ENCODE data around the gene PRXL2C.

PRXL2C gene

DNA sequence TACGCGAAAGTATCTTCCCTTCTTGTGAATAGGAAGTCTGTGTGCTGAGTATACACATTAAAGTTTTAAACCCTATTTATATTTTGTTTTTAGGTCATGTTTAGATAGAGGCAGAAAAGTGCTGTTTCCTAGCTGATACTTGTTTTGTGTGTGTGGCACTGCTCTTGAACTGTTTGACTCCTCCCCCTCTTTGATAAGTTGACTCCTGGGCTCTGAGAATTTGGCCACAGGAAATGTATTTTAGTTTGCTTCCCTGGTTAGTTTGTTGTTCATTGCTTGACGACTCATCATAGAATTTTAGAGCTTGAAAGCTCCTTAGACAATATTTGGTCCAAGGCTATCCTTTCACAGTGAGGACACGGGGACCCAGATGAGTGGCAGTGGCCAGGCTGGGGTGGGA, 33.5 kb downstream of the PRXL2C start:
- Histone ChIP-seq H3K27me3 (ENCODE audit: insufficient read depth, low read depth) (no peaks in the 10 kb centered on the region), H3K9ac (no peak overlapping the region), H3K27ac (no peak overlapping the region), H3K4me1 (ENCODE audit: low read depth, poor library complexity, severe bottlenecking) (no peaks in the 10 kb centered on the region), H3K4me2 (no peak overlapping the region), H4K20me1 (ENCODE audit: insufficient read depth) (no peaks in the 10 kb centered on the region), H3K4me3 (IDR thresholded peaks at IDR 0.05; ENCODE audit: insufficient read depth, low read depth, low read length) (no peak overlapping the region), H3K36me3 (ENCODE audit: insufficient read depth) (no peaks in the 10 kb centered on the region), H2AFZ (ENCODE audit: low read depth) (no peak overlapping the region), H3K79me2 (ENCODE audit: insufficient read depth, low read depth) (no peaks in the 10 kb centered on the region)
- TF ChIP-seq, protein P1, sequence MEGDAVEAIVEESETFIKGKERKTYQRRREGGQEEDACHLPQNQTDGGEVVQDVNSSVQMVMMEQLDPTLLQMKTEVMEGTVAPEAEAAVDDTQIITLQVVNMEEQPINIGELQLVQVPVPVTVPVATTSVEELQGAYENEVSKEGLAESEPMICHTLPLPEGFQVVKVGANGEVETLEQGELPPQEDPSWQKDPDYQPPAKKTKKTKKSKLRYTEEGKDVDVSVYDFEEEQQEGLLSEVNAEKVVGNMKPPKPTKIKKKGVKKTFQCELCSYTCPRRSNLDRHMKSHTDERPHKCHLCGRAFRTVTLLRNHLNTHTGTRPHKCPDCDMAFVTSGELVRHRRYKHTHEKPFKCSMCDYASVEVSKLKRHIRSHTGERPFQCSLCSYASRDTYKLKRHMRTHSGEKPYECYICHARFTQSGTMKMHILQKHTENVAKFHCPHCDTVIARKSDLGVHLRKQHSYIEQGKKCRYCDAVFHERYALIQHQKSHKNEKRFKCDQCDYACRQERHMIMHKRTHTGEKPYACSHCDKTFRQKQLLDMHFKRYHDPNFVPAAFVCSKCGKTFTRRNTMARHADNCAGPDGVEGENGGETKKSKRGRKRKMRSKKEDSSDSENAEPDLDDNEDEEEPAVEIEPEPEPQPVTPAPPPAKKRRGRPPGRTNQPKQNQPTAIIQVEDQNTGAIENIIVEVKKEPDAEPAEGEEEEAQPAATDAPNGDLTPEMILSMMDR (conservative IDR thresholded peaks at IDR 0.05; ENCODE audit: low read depth, low read length) = no peak

DNA sequence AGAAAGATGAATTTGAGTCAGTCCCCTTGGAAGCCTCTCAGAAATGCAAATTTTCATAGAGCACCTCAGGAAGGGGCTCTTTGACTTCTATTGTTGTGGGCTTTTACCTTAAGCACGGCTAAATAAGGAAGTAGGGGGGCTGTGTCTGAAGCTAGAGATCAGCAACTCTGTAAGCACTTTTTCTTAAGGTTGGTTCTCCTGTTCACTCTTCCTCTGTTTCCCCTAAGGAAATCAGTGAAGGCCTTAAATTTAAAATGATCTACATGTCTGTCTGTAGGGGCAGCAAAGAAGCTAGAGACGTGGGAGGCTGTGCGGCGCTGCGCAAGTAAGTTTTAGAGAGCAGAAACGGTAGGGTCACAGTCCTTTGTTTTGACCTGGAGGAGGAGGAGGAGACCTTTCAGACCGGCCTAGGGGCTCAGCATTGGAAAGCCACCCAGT, 34.3 kb downstream of the PRXL2C start:
- no peak overlapping the region for H3K27ac ChIP-seq
- H3K9ac ChIP-seq = no peak overlapping the region
- TF ChIP-seq, protein P1 (conservative IDR thresholded peaks at IDR 0.05; ENCODE audit: low read depth, low read length) = no peak
- no peaks in the 10 kb centered on the region for H4K20me1 ChIP-seq (ENCODE audit: insufficient read depth)
- H3K4me1 ChIP-seq (ENCODE audit: low read depth, poor library complexity, severe bottlenecking) = no peaks in the 10 kb centered on the region
- H3K27me3 ChIP-seq (ENCODE audit: insufficient read depth, low read depth) = no peaks in the 10 kb centered on the region
- no peak overlapping the region for H3K4me2 ChIP-seq
- H3K79me2 ChIP-seq (ENCODE audit: insufficient read depth, low read depth) = no peaks in the 10 kb centered on the region
- no peak overlapping the region for H3K4me3 ChIP-seq (IDR thresholded peaks at IDR 0.05; ENCODE audit: insufficient read depth, low read depth, low read length)
- H2AFZ ChIP-seq (ENCODE audit: low read depth) = no peak overlapping the region
- no peaks in the 10 kb centered on the region for H3K36me3 ChIP-seq (ENCODE audit: insufficient read depth)

DNA sequence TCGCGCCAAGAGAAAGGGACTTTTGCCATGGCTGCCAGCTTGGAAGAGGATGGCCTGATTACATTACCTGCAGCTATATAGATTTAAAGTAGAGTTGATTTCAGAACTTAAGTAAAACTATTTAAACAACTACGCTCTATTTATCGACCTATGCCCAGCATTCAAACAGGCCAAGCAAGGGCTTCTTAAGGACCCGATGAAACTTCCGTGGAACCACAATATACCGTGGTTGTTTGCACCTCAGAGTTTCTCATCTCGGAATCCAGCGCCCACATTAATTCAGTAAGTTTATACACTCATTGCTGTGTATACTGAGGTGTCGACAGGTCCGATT, 35.0 kb downstream of the PRXL2C start:
- Histone ChIP-seq H3K36me3 (ENCODE audit: insufficient read depth) (no peaks in the 10 kb centered on the region), H3K4me2 (0 out of 2 replicates have a peak overlapping the region, but pooled peaks have one; percentile 21), H2AFZ (ENCODE audit: low read depth) (peak overlapping the region; percentile 71), H3K27me3 (ENCODE audit: insufficient read depth, low read depth) (no peaks in the 10 kb centered on the region), H3K4me3 (IDR thresholded peaks at IDR 0.05; ENCODE audit: insufficient read depth, low read depth, low read length) (no peak overlapping the region), H3K4me1 (ENCODE audit: low read depth, poor library complexity, severe bottlenecking) (no peaks in the 10 kb centered on the region), H3K27ac (no peak overlapping the region), H3K9ac (no peak overlapping the region), H3K79me2 (ENCODE audit: insufficient read depth, low read depth) (no peaks in the 10 kb centered on the region), H4K20me1 (ENCODE audit: insufficient read depth) (no peaks in the 10 kb centered on the region)
- TF ChIP-seq, protein P1 (conservative IDR thresholded peaks at IDR 0.05; ENCODE audit: low read depth, low read length) = no peak

DNA sequence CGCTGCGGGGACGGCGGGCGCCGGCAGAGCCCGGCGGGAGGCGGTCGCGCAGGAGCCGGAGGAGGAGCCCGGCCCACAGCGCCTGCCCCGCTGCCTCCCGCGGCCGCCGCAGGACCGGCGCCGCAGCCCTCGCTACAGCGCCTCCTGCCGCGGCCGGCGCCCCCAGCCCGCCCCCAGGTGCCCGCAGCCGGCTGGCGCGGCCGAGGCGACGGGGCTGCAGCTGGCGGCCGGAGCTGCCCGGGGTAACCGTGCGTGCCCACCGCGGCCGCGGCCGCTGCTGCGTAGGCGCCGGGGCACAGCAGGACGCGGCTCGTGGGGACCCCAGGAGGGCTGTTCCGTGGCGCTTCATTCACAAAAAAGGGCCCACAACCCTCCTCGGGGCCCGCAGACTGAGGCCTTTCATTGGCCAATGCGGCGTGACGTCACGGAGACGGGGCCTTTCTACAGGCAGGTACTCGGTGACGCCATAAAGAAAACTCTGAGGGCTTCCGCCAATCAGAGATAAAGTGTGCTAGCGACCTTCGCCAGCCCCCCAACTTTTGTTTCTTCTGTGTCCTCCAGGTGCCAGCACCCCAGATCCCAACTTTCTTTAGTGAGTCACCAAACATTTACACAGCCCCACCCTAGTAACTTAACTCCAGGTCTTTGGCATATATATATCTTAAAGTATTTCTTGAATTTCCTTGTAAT, 35.5 kb downstream of the PRXL2C start, which contains the start of gene CDC14B:
Gene CDC14B (minus strand): TSS at position 353 of the 690 bp plus-strand sequence. CDS start 465 bp downstream, outside the sequence.
- H3K4me2 ChIP-seq = 0 out of 2 replicates have a peak within 1 kb of the TSS, but pooled peaks have one; percentile 21
- H4K20me1 ChIP-seq (ENCODE audit: insufficient read depth) = no peaks in the 10 kb centered on the region

More for the DNA sequence above, 35.5 kb downstream of the PRXL2C start, which contains the start of gene CDC14B:
- Histone ChIP-seq H3K9ac (no peak within 1 kb of the TSS), H3K36me3 (ENCODE audit: insufficient read depth) (no peaks in the 10 kb centered on the region), H3K27ac (no peak within 1 kb of the TSS), H3K79me2 (ENCODE audit: insufficient read depth, low read depth) (no peaks in the 10 kb centered on the region), H3K27me3 (ENCODE audit: insufficient read depth, low read depth) (no peaks in the 10 kb centered on the region), H3K4me3 (IDR thresholded peaks at IDR 0.05; ENCODE audit: insufficient read depth, low read depth, low read length) (no peak within 1 kb of the TSS), H2AFZ (ENCODE audit: low read depth) (peak within 1 kb of the TSS; percentile 71), H3K4me1 (ENCODE audit: low read depth, poor library complexity, severe bottlenecking) (no peaks in the 10 kb centered on the region)
- TF ChIP-seq, protein P1 (conservative IDR thresholded peaks at IDR 0.05; ENCODE audit: low read depth, low read length) = no peak

All from KMS-11 (cell line).